Uterus (tissue), 4 donors: ENCODE measurements around the gene HCST. TPM values are rescaled to one million over a fixed set of nuclear protein-coding genes. Genes with fewer than 3 reads are reported as not detected.

ENCODE experiments used
- DNase-seq, 2 donors: peaks; one replicate each; pipeline ENCODE4 v3.0.0-alpha.2; 2019 to 2020
- H3K27ac ChIP-seq, 2 donors: fragments of 200-600 bp; sonication (generic); 1 replicate in 1 of 2; 2 replicates in 1 of 2; pipeline ENCODE4 v1.5.1; 2016 to 2018
- H3K27me3 ChIP-seq, 2 donors: fragments of 200-600 bp; sonication (generic); one replicate each; pipeline ENCODE4 v1.5.1; 2018 to 2019; ENCODE audit warnings: control low read depth in 1 of 2
- H3K36me3 ChIP-seq, 2 donors: fragments of 200-600 bp; sonication (generic); one replicate each; pipeline ENCODE4 v1.5.1; 2019; ENCODE audit warnings: control low read depth in 1 of 2
- H3K4me1 ChIP-seq, 2 donors: fragments of 200-600 bp; sonication (generic); one replicate each; pipeline ENCODE4 v1.5.1; 2018 to 2019; ENCODE audit warnings: control low read depth in 1 of 2
- H3K4me3 ChIP-seq, 2 donors: fragments of 200-600 bp; sonication (generic); 1 replicate in 1 of 2; 2 replicates in 1 of 2; pipeline ENCODE4 v1.5.1; 2018 to 2019; ENCODE audit warnings: mild to moderate bottlenecking in 1 of 2
- H3K9me3 ChIP-seq, 2 donors: fragments of 200-600 bp; sonication (generic); one replicate each; pipeline ENCODE4 v1.5.1; 2019; ENCODE audit warnings: control low read depth in 1 of 2
- POLR2A ChIP-seq, 2 donors: fragments of 450-650 bp; IDR thresholded peaks; one replicate each; pipeline ENCODE4 v1.6.1; 2016; ENCODE audit warnings: antibody characterized with exemption in 2 of 2, mild to moderate bottlenecking in 1 of 2, moderate library complexity in 1 of 2
- intact Hi-C: fragments of 100-400 bp; cut with DNase I; formaldehyde crosslinking; loops from one replicate; pipeline ENCODE4 v1.15.1; 2023; ENCODE audit warnings: low total_unique reads
- small RNA-seq: library from RNA; depleted of rRNA; stranded (forward); fragments of <200 nt; gene quantifications from one replicate; pipeline ENCODE3, GENCODE V24; 2016
- total RNA-seq, 4 donors: library from RNA; depleted of rRNA in 3 of 4; stranded (reverse); fragments of >200 nt in 3 of 4; gene quantifications; one replicate each; pipeline versions ENCODE4 v1.1.0 to v1.2.4, GENCODE V29; 2014 to 2023
- TF ChIP-seq, protein P1 (sequence below), 4 experiments: fragments of 200-600 bp in 2 of 4; fragments of 450-650 bp in 2 of 4; sonication (generic) in 2 of 4; IDR thresholded peaks; one replicate each; pipeline ENCODE4 v1.5.1; 2016 to 2019; ENCODE audit warnings: antibody characterized with exemption in 4 of 4, mild to moderate bottlenecking in 2 of 4, moderate library complexity in 1 of 4
- donor health status: DM: yes; HTN: yes; CAD: no.

The HCST gene
- total RNA-seq, 4 donors from 2014 or later = 1.6 to 47.1 (median 4.5) TPM; not detected in 1

GRCh38 chr19:35946203-35946602 lies 43.9 kb downstream of the HCST start:
- no peaks in the 10 kb centered on the region for H3K36me3 ChIP-seq
- no peak overlapping the region for H3K4me3 ChIP-seq
- TF ChIP-seq, protein P1, sequence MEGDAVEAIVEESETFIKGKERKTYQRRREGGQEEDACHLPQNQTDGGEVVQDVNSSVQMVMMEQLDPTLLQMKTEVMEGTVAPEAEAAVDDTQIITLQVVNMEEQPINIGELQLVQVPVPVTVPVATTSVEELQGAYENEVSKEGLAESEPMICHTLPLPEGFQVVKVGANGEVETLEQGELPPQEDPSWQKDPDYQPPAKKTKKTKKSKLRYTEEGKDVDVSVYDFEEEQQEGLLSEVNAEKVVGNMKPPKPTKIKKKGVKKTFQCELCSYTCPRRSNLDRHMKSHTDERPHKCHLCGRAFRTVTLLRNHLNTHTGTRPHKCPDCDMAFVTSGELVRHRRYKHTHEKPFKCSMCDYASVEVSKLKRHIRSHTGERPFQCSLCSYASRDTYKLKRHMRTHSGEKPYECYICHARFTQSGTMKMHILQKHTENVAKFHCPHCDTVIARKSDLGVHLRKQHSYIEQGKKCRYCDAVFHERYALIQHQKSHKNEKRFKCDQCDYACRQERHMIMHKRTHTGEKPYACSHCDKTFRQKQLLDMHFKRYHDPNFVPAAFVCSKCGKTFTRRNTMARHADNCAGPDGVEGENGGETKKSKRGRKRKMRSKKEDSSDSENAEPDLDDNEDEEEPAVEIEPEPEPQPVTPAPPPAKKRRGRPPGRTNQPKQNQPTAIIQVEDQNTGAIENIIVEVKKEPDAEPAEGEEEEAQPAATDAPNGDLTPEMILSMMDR (IDR thresholded peaks at IDR 0.05) = no peak
- TF ChIP-seq POLR2A (IDR thresholded peaks at IDR 0.05) = no peak
- H3K4me1 ChIP-seq = no peaks in the 10 kb centered on the region
- intact Hi-C loops = no loop called here
- H3K27me3 ChIP-seq = no peaks in the 10 kb centered on the region
- no peaks in the 10 kb centered on the region for H3K9me3 ChIP-seq
- no peak overlapping the region for H3K27ac ChIP-seq
- no peak for DNase-seq

DNA sequence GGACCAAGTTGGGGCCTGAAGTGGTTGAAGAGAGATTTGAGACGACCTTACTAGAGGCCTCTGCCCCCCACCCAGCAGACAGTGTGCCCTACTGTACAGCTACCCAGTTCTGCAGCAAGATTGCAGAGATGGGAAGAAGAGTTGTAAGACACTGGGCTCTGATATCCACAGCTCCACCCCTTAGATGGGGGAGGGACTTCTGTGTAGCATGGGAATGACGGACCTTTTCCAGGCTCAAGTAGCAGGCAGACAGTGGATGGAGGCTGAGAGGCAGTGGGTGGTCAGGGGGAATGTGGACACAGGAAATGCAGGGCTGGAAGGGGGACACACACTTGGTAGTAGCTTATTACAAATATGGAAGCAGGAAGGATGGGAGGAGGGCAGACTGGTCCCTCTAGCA lies 46.8 kb downstream of the HCST start:
- no peaks in the 10 kb centered on the region for H3K9me3 ChIP-seq
- no peak for TF ChIP-seq POLR2A (IDR thresholded peaks at IDR 0.05)
- TF ChIP-seq, protein P1 (IDR thresholded peaks at IDR 0.05) = no peak
- H3K27ac ChIP-seq = no peak overlapping the region
- no peak for DNase-seq
- H3K4me3 ChIP-seq = no peak overlapping the region
- intact Hi-C loops = no loop called here
- H3K4me1 ChIP-seq = no peaks in the 10 kb centered on the region
- no peaks in the 10 kb centered on the region for H3K27me3 ChIP-seq
- H3K36me3 ChIP-seq = no peaks in the 10 kb centered on the region

Small RNA genes lying within 50 kb of the gene (small RNA-seq; reads per million reads assigned to genes)
- not detected for gene RN7SL402P

Other genes starting within 250 kb of the HCST start
- gene UPK1A, start 236.0 kb upstream of the HCST start, total RNA-seq = under 1 TPM in 1 of 4 donors, not detected in 3; 0.91 TPM
- gene ZBTB32, start 198.0 kb upstream of the HCST start, total RNA-seq = not detected
- 10 to 100 TPM in 3 of 4 donors, 1 to 10 TPM in 1; 5.0 to 60.8 (median 16.8) TPM for gene KMT2B, start 184.5 kb upstream of the HCST start, total RNA-seq
- gene IGFLR1, start 160.1 kb upstream of the HCST start, total RNA-seq = 1 to 10 TPM in 3 of 4 donors, under 1 TPM in 1; 0.77 to 5.3 (median 2.2) TPM
- gene U2AF1L4, start 157.1 kb upstream of the HCST start, total RNA-seq = 100 to 1,000 TPM in 1 of 4 donors, 10 to 100 TPM in 2, 1 to 10 TPM in 1; 6.5 to 116 (median 19.5) TPM
- 10 to 100 TPM in 3 of 4 donors, 1 to 10 TPM in 1; 5.3 to 37.3 (median 18.8) TPM for gene PSENEN, start 156.9 kb upstream of the HCST start, total RNA-seq
- 10 to 100 TPM in 3 of 4 donors, 1 to 10 TPM in 1; 6.8 to 31.6 (median 16.9) TPM for gene LIN37, start 154.0 kb upstream of the HCST start, total RNA-seq
- 100 to 1,000 TPM in 3 of 4 donors, 10 to 100 TPM in 1; 24.5 to 217 (median 134) TPM for gene HSPB6, start 145.5 kb upstream of the HCST start, total RNA-seq
- gene PROSER3, start 144.4 kb upstream of the HCST start, total RNA-seq = 10 to 100 TPM in 1 of 4 donors, 1 to 10 TPM in 3; 1.0 to 52.6 (median 4.1) TPM
- gene ARHGAP33, start 127.0 kb upstream of the HCST start, total RNA-seq = 10 to 100 TPM in 2 of 4 donors, 1 to 10 TPM in 1, under 1 TPM in 1; 0.26 to 43.4 (median 8.9) TPM
- gene PRODH2, start 89.7 kb upstream of the HCST start, total RNA-seq = not detected
- under 1 TPM in 1 of 4 donors, not detected in 3; 0.14 TPM for gene NPHS1, start 50.0 kb upstream of the HCST start, total RNA-seq
- 1 to 10 TPM in 1 of 4 donors, under 1 TPM in 1, not detected in 2; 0.55 to 2.8 TPM for gene KIRREL2, start 45.6 kb upstream of the HCST start, total RNA-seq
- 10 to 100 TPM in 1 of 4 donors, 1 to 10 TPM in 1, not detected in 2; 6.1 to 16.2 TPM for gene APLP1, start 34.0 kb upstream of the HCST start, total RNA-seq
- 10 to 100 TPM in 2 of 4 donors, 1 to 10 TPM in 2; 4.4 to 18.2 (median 9.5) TPM for gene NFKBID, start 2.0 kb upstream of the HCST start, total RNA-seq
- 10 to 100 TPM in 3 of 4 donors, 1 to 10 TPM in 1; 1.3 to 25.0 (median 14.9) TPM for gene TYROBP, start 5.8 kb downstream of the HCST start, total RNA-seq
- gene LRFN3, start 33.8 kb downstream of the HCST start, total RNA-seq = 10 to 100 TPM in 2 of 4 donors, 1 to 10 TPM in 2; 3.1 to 22.4 (median 9.6) TPM
- 10 to 100 TPM; 23.8 to 80.0 (median 43.1) TPM for gene SDHAF1, start 92.7 kb downstream of the HCST start, total RNA-seq
- 1 to 10 TPM in 1 of 4 donors, under 1 TPM in 1, not detected in 2; 0.24 to 1.7 TPM for gene SYNE4, start 106.3 kb downstream of the HCST start, total RNA-seq
- 10 to 100 TPM; 10.0 to 18.5 (median 17.0) TPM for gene ALKBH6, start 111.7 kb downstream of the HCST start, total RNA-seq
- gene CLIP3, start 130.3 kb downstream of the HCST start, total RNA-seq = 10 to 100 TPM in 3 of 4 donors, 1 to 10 TPM in 1; 4.4 to 82.5 (median 34.8) TPM
- gene THAP8, start 151.8 kb downstream of the HCST start, total RNA-seq = 1 to 10 TPM in 3 of 4 donors, not detected in 1; 4.6 to 6.5 (median 6.2) TPM
- gene WDR62, start 152.4 kb downstream of the HCST start, total RNA-seq = 1 to 10 TPM in 2 of 4 donors, not detected in 2; 2.4 to 5.8 TPM
- not detected for gene OVOL3, start 208.6 kb downstream of the HCST start, total RNA-seq
- gene POLR2I, start 212.3 kb downstream of the HCST start, total RNA-seq = 10 to 100 TPM in 3 of 4 donors, 1 to 10 TPM in 1; 8.2 to 69.8 (median 25.2) TPM
- gene TBCB, start 212.9 kb downstream of the HCST start, total RNA-seq = 100 to 1,000 TPM; 118 to 196 (median 154) TPM
- 100 to 1,000 TPM; 134 to 511 (median 179) TPM for gene CAPNS1, start 237.5 kb downstream of the HCST start, total RNA-seq
- gene COX7A1, start 249.9 kb downstream of the HCST start, total RNA-seq = 100 to 1,000 TPM in 2 of 4 donors, 10 to 100 TPM in 1, 1 to 10 TPM in 1; 4.7 to 235 (median 65.2) TPM